ENCODE data around the gene C1QL1.

C1QL1 gene

GRCh38 chr17:44935116-44935515 is 33.0 kb downstream of the C1QL1 start:
- H3K4me3 ChIP-seq (replicated peaks in 1 of 2; ENCODE audit: low read depth in 2 of 2, low read length in 2 of 2), result no peak overlapping the region
- TF ChIP-seq, protein P1, sequence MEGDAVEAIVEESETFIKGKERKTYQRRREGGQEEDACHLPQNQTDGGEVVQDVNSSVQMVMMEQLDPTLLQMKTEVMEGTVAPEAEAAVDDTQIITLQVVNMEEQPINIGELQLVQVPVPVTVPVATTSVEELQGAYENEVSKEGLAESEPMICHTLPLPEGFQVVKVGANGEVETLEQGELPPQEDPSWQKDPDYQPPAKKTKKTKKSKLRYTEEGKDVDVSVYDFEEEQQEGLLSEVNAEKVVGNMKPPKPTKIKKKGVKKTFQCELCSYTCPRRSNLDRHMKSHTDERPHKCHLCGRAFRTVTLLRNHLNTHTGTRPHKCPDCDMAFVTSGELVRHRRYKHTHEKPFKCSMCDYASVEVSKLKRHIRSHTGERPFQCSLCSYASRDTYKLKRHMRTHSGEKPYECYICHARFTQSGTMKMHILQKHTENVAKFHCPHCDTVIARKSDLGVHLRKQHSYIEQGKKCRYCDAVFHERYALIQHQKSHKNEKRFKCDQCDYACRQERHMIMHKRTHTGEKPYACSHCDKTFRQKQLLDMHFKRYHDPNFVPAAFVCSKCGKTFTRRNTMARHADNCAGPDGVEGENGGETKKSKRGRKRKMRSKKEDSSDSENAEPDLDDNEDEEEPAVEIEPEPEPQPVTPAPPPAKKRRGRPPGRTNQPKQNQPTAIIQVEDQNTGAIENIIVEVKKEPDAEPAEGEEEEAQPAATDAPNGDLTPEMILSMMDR (IDR thresholded peaks at IDR 0.05; ENCODE audit: low read depth, low read length), result no peak
- no peak for DNase-seq (ENCODE audit: low read depth in 2 of 2)

- TF ChIP-seq, protein P1 (IDR thresholded peaks at IDR 0.05; ENCODE audit: low read depth, low read length), result no peak
- no peak for DNase-seq (ENCODE audit: low read depth in 2 of 2)
- H3K4me3 ChIP-seq (replicated peaks in 1 of 2; ENCODE audit: low read depth in 2 of 2, low read length in 2 of 2), result no peak overlapping the region
These were observed 33.4 kb downstream of the C1QL1 start for GRCh38 chr17:44934745-44935105.

GRCh38 chr17:44933824-44934744 is 34.0 kb downstream of the C1QL1 start:
- H3K4me3 ChIP-seq (replicated peaks in 1 of 2; ENCODE audit: low read depth in 2 of 2, low read length in 2 of 2), result no peak overlapping the region
- DNase-seq (ENCODE audit: low read depth in 2 of 2), result no peak
- TF ChIP-seq, protein P1 (IDR thresholded peaks at IDR 0.05; ENCODE audit: low read depth, low read length), result no peak

GRCh38 chr17:44932787-44933097 is 35.4 kb downstream of the C1QL1 start:
- H3K4me3 ChIP-seq (replicated peaks in 1 of 2; ENCODE audit: low read depth in 2 of 2, low read length in 2 of 2), result no peak overlapping the region
- TF ChIP-seq, protein P1 (IDR thresholded peaks at IDR 0.05; ENCODE audit: low read depth, low read length), result no peak
- no peak for DNase-seq (ENCODE audit: low read depth in 2 of 2)

DNA sequence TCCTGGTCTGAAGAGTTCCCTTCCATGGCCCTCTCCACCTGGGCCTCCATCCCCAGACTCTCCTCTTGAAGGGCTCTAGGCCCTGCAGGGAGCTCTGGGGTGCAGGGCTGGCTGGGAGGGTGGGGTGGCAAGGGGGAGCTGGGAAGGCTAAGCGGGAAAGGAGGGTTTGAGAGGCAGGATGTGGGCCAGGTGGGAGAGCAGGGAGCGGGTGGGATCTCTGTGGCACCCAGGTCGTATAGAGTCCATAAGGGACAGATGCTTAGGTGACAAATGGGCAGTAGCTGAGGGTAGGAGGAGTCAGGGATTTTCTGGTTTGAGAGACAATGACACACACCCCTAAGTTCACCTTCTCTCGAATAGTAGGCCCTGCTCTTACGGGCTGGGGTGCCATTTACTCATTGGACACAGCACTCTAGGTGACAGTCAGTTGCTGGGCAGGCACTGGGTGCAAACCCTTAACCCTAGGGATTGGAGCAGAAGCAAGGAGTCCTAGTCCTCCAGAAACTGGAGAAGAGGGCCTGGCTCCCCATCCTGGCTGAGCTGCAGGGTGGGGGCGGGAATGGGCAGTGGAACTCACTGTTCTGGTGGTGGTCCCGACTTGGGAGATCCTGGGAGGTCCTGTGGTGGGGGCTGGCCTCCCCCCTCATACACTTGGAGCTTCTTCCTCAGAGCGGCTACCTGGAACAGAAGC is 35.9 kb downstream of the C1QL1 start:
- H3K4me3 ChIP-seq (replicated peaks in 1 of 2; ENCODE audit: low read depth in 2 of 2, low read length in 2 of 2), result no peak overlapping the region
- no peak for DNase-seq (ENCODE audit: low read depth in 2 of 2)
- TF ChIP-seq, protein P1 (IDR thresholded peaks at IDR 0.05; ENCODE audit: low read depth, low read length), result no peak

- DNase-seq (ENCODE audit: low read depth in 2 of 2), result no peak
- no peak overlapping the region for H3K4me3 ChIP-seq (replicated peaks in 1 of 2; ENCODE audit: low read depth in 2 of 2, low read length in 2 of 2)
- TF ChIP-seq, protein P1 (IDR thresholded peaks at IDR 0.05; ENCODE audit: low read depth, low read length), result no peak
These were observed 36.7 kb downstream of the C1QL1 start for GRCh38 chr17:44931376-44931775.
